Measurements from ENCODE around the gene ADGRG6. TPM values are rescaled to one million over a fixed set of nuclear protein-coding genes. Genes with fewer than 3 reads are reported as not detected.

ADGRG6 gene
- polyA plus RNA-seq, 6 donors from 2014 or later: not detected

GRCh38 chr6:142296975-142297604, 4.7 kb upstream of the ADGRG6 start:
- no peak overlapping the region for H3K27ac Mint-ChIP-seq
- DNase-seq: no peak
- H3K36me3 Mint-ChIP-seq: no peaks in the 10 kb centered on the region
- H3K4me3 Mint-ChIP-seq: no peak overlapping the region
- H3K9me3 Mint-ChIP-seq: no peaks in the 10 kb centered on the region
- H3K27me3 Mint-ChIP-seq: peaks cover 10 to 13% (median 11%) of the 10 kb centered on the region in 3 donors
- peaks cover 6 to 19% (median 13%) of the 10 kb centered on the region in 3 donors for H3K4me1 Mint-ChIP-seq
- no peak for ATAC-seq (ENCODE audit: low read depth in 2 of 2)

- ATAC-seq (ENCODE audit: low read depth in 2 of 2): no peak
- H3K27ac Mint-ChIP-seq: no peak overlapping the region
- DNase-seq: no peak
- no peaks in the 10 kb centered on the region for H3K9me3 Mint-ChIP-seq
- peaks cover 11 to 25% (median 13%) of the 10 kb centered on the region in 3 donors for H3K4me1 Mint-ChIP-seq
- peaks cover 13 to 18% (median 16%) of the 10 kb centered on the region in 3 donors for H3K27me3 Mint-ChIP-seq
- H3K4me3 Mint-ChIP-seq: no peak overlapping the region
- no peaks in the 10 kb centered on the region for H3K36me3 Mint-ChIP-seq
Measured at GRCh38 chr6:142297605-142297995, 4.2 kb upstream of the ADGRG6 start.

DNA sequence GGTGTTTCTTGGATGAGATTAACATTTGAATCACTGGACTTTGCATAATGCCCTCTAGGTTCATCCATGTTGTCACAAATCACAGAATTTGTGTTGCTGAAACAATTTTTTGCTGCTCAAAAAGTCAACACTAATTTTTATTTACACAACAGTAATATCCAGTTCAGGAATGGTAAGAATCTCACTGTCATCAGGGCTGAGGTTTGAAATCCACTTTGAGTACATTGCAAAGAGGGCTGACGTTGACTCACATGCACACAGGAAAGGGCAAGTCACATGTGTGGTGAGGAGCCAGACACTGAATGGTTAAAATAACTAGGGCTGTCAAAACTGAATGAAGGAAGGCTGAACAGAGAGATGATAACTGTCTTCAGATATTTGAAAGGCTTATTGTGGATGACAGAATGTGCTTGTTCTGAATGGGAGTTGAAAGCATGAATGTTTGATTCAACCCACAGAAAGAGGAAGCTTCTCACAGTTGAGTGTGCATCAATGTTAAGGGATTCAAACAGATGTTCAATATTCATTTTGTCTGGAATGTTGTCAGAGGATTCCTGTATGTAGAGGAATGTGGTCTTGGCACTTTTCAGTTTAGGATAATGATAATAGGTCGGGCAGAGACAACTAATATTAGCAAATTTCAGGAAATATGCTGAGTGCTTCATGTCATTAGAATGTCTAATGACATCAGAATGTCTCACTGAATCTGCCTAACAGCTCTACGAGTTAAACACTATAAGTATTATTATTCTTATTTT, 3.6 kb upstream of the ADGRG6 start:
- DNase-seq (no peak), ATAC-seq (ENCODE audit: low read depth in 2 of 2) (no peak)
- H3K27me3 Mint-ChIP-seq: peaks cover 18 to 22% (median 21%) of the 10 kb centered on the region in 3 donors
- H3K4me1 Mint-ChIP-seq: peaks cover 12 to 25% (median 13%) of the 10 kb centered on the region in 3 donors
- H3K4me3 Mint-ChIP-seq: no peak overlapping the region
- H3K9me3 Mint-ChIP-seq: no peaks in the 10 kb centered on the region
- H3K27ac Mint-ChIP-seq: peak overlapping the region in 2 of 6 donors; percentile 11 to 14
- H3K36me3 Mint-ChIP-seq: no peaks in the 10 kb centered on the region

DNA sequence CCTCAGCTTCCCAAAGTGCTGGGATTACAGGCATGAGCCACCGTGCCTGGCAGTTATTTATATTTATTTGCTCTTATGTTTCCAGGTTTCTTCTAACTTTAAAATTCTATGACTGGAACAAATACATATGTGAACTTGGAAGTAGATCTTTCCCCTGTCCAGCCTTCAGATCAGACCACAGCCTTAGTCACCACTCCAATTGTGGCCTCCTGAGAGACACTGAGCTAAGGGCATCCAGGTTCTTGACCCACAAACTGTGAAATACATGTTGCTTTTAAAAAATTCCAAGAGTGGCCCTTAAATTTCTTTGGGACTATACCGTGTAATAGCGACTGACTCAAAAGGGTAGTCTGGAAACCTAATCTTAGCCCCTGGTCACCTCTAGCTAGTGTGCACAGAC, 1.5 kb upstream of the ADGRG6 start:
- Mint-ChIP-seq H3K4me1 (peaks cover 7 to 15% (median 12%) of the 10 kb centered on the region in 3 donors), H3K9me3 (no peaks in the 10 kb centered on the region), H3K4me3 (peak overlapping the region in 4 of 8 donors; percentile 10 to 78 (median 44)), H3K27me3 (peaks cover 18 to 26% (median 22%) of the 10 kb centered on the region in 3 donors), H3K36me3 (no peaks in the 10 kb centered on the region), H3K27ac (no peak overlapping the region)
- ATAC-seq (ENCODE audit: low read depth in 2 of 2) (no peak), DNase-seq (no peak)

DNA sequence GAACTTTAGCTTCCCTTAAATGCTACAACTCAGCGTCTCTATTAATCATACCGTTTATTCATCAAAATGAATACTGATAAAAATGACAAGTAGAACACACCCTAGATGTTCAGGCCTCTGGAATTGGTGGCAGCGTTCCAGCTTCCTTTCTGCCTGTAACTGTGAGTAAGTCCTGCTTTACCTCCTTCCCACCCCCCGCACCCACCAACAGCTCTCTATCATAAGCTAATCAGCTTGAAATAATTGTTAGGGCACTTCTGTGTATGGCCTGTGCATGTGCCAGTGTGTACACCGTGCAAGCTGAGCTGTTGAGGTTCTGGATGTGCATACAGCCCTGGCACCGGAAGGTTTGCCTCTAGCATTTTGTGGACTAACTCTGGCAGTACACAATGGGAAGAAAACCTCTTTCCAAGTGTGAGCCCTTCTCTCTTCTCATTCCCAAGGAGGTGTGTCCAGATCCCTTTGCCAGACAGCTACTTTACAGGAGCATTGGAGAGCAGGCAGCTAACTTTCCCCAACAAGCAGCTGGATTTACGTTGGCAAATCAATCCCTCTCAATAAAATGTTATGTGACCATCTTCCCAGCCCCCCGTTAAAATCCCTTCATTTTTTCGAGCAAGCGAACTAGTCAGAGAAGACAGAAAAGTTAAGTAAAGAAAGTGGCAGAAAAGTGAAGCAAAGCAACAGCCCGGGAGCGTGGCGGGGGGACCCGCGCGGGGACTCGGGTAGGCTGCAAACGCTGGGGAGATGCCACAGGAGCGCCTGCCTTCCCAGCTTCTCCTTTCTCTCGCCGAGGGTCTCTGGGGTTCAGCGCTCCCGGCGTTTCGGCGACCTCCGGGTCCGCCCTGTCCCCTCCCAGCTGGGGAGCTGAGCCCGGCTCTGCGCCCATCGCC, 803 bp upstream of the ADGRG6 start:
- peak in 1 of 2 donors; percentile 15 for ATAC-seq (ENCODE audit: low read depth in 2 of 2)
- peak overlapping the region; percentile 61 to 87 (median 79) for H3K4me3 Mint-ChIP-seq
- H3K9me3 Mint-ChIP-seq: no peaks in the 10 kb centered on the region
- H3K36me3 Mint-ChIP-seq: no peaks in the 10 kb centered on the region
- no peak overlapping the region for H3K27ac Mint-ChIP-seq
- DNase-seq: peak; percentile 0
- peaks cover 7 to 15% (median 12%) of the 10 kb centered on the region in 3 donors for H3K4me1 Mint-ChIP-seq
- peaks cover 18 to 26% (median 22%) of the 10 kb centered on the region in 3 donors for H3K27me3 Mint-ChIP-seq

GRCh38 chr6:142302421-142303175, 791 bp downstream of the ADGRG6 start:
- Mint-ChIP-seq H3K4me1 (peaks cover 7 to 15% (median 12%) of the 10 kb centered on the region in 3 donors), H3K4me3 (peak overlapping the region; percentile 11 to 93 (median 80)), H3K27ac (no peak overlapping the region), H3K36me3 (no peaks in the 10 kb centered on the region), H3K9me3 (no peaks in the 10 kb centered on the region), H3K27me3 (peaks cover 18 to 26% (median 22%) of the 10 kb centered on the region in 3 donors)
- no peak for DNase-seq
- ATAC-seq (ENCODE audit: low read depth in 2 of 2): no peak

- H3K4me3 Mint-ChIP-seq: peak overlapping the region in 3 of 8 donors; percentile 11 to 81 (median 50)
- no peaks in the 10 kb centered on the region for H3K9me3 Mint-ChIP-seq
- ATAC-seq (ENCODE audit: low read depth in 2 of 2) (no peak), DNase-seq (no peak)
- H3K4me1 Mint-ChIP-seq: peaks cover 7 to 15% (median 12%) of the 10 kb centered on the region in 3 donors
- H3K36me3 Mint-ChIP-seq: no peaks in the 10 kb centered on the region
- no peak overlapping the region for H3K27ac Mint-ChIP-seq
- peaks cover 18 to 26% (median 22%) of the 10 kb centered on the region in 3 donors for H3K27me3 Mint-ChIP-seq
Measured at GRCh38 chr6:142303176-142303533, 1.3 kb downstream of the ADGRG6 start.

- Mint-ChIP-seq H3K27ac (no peak overlapping the region), H3K4me3 (no peak overlapping the region), H3K27me3 (peaks cover 18 to 26% (median 22%) of the 10 kb centered on the region in 3 donors), H3K9me3 (no peaks in the 10 kb centered on the region), H3K4me1 (peaks cover 7 to 15% (median 12%) of the 10 kb centered on the region in 3 donors), H3K36me3 (no peaks in the 10 kb centered on the region)
- DNase-seq (no peak), ATAC-seq (ENCODE audit: low read depth in 2 of 2) (no peak)
Measured at GRCh38 chr6:142304241-142304640, 2.4 kb downstream of the ADGRG6 start.

- no peak overlapping the region for H3K27ac Mint-ChIP-seq
- no peak for ATAC-seq (ENCODE audit: low read depth in 2 of 2)
- H3K4me1 Mint-ChIP-seq: peaks cover 3 to 9% (median 6%) of the 10 kb centered on the region in 3 donors
- H3K4me3 Mint-ChIP-seq: no peak overlapping the region
- H3K27me3 Mint-ChIP-seq: peaks cover 12 to 18% (median 12%) of the 10 kb centered on the region in 3 donors
- no peaks in the 10 kb centered on the region for H3K9me3 Mint-ChIP-seq
- H3K36me3 Mint-ChIP-seq: no peaks in the 10 kb centered on the region
- no peak for DNase-seq
Measured at GRCh38 chr6:142306736-142307135, 4.9 kb downstream of the ADGRG6 start.

- Mint-ChIP-seq H3K27ac (no peak overlapping the region), H3K4me3 (no peak overlapping the region), H3K9me3 (no peaks in the 10 kb centered on the region), H3K27me3 (peaks cover 0 to 5% (median 4%) of the 10 kb centered on the region in 3 donors), H3K36me3 (no peaks in the 10 kb centered on the region), H3K4me1 (no peaks in the 10 kb centered on the region)
- DNase-seq (no peak), ATAC-seq (ENCODE audit: low read depth in 2 of 2) (no peak)
Measured at GRCh38 chr6:142307963-142308748, 6.3 kb downstream of the ADGRG6 start.

GRCh38 chr6:142309426-142309825, 7.6 kb downstream of the ADGRG6 start:
- H3K27me3 Mint-ChIP-seq: no peaks in the 10 kb centered on the region
- DNase-seq (no peak), ATAC-seq (ENCODE audit: low read depth in 2 of 2) (no peak)
- H3K4me3 Mint-ChIP-seq: no peak overlapping the region
- no peaks in the 10 kb centered on the region for H3K4me1 Mint-ChIP-seq
- H3K27ac Mint-ChIP-seq: no peak overlapping the region
- no peaks in the 10 kb centered on the region for H3K9me3 Mint-ChIP-seq
- H3K36me3 Mint-ChIP-seq: no peaks in the 10 kb centered on the region

GRCh38 chr6:142313284-142313683, 11.5 kb downstream of the ADGRG6 start:
- no peak for DNase-seq
- Mint-ChIP-seq H3K9me3 (no peaks in the 10 kb centered on the region), H3K4me3 (no peak overlapping the region)

More at GRCh38 chr6:142313284-142313683, 11.5 kb downstream of the ADGRG6 start:
- Mint-ChIP-seq H3K4me1 (no peaks in the 10 kb centered on the region), H3K27ac (no peak overlapping the region), H3K36me3 (no peaks in the 10 kb centered on the region), H3K27me3 (no peaks in the 10 kb centered on the region)
- no peak for ATAC-seq (ENCODE audit: low read depth in 2 of 2)

Measured in naive B cell (primary cell).